ENCODE results near the gene MOXD1. TPM values are rescaled to one million over a fixed set of nuclear protein-coding genes. Genes with fewer than 3 reads are reported as not detected.

Gene MOXD1
- total RNA-seq, 1 donor from 2014 or later = 8.0 TPM

GRCh38 chr6:132334521-132334885 lies 66.8 kb downstream of the MOXD1 start:
- DNase-seq (ENCODE audit: extremely low spot score, unreplicated experiment) = no peak
- H3K4me1 Mint-ChIP-seq (ENCODE audit: unreplicated experiment) = peaks cover 26% of the 10 kb centered on the region
- TF ChIP-seq CTCF (IDR thresholded peaks at IDR 0.05) = peak; percentile 6
- peaks cover 7% of the 10 kb centered on the region for H3K9me3 Mint-ChIP-seq (ENCODE audit: unreplicated experiment)
- H3K4me3 Mint-ChIP-seq (ENCODE audit: unreplicated experiment) = no peak overlapping the region
- H3K27me3 Mint-ChIP-seq (ENCODE audit: unreplicated experiment) = no peaks in the 10 kb centered on the region
- peaks cover 2% of the 10 kb centered on the region for H3K36me3 Mint-ChIP-seq (ENCODE audit: unreplicated experiment)
- peak overlapping the region; percentile 68 for H3K27ac Mint-ChIP-seq (ENCODE audit: unreplicated experiment)

DNA sequence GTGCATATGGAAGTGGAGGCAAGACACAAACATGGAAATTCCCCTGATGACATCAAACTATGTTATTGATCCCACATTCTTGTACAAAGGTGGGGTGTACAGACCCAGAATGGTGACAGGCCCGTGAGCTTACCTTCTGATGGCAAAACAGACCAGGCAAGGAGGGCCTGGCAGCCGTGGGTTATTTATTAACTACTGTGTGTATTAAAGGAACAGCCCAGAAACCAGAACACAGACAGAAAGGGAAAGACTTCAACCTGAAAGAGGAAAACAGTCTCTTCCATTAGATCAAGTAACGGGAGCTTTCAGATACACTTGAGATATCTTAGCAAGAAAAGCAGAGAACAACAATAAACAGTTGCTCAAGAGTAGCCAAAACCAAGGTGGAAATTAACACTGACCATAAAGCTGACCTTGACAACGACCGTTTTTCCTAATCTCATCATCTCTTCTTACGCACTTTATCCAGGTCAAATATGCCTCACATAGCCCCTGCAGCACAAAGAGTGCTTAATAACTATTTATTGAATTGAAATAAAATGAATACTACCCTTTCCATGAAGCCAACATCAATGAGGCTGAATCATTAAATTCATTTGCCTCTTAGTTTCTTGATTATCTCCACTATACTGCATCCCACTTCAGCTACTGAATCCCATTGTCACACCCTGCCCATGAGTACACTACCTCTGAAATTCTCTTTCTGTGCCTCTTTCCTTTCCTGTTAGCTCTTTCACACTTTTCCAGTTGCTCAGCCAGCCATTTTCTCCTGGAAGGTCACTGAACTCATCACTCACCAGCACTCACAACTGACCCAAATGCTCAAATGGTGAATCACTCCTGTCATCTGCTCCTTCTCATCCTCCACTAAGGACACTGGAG lies 67.4 kb downstream of the MOXD1 start:
- Mint-ChIP-seq H3K4me3 (ENCODE audit: unreplicated experiment) (no peak overlapping the region), H3K9me3 (ENCODE audit: unreplicated experiment) (peaks cover 7% of the 10 kb centered on the region), H3K27me3 (ENCODE audit: unreplicated experiment) (no peaks in the 10 kb centered on the region), H3K27ac (ENCODE audit: unreplicated experiment) (peak overlapping the region; percentile 75), H3K4me1 (ENCODE audit: unreplicated experiment) (peaks cover 26% of the 10 kb centered on the region), H3K36me3 (ENCODE audit: unreplicated experiment) (peaks cover 2% of the 10 kb centered on the region)
- no peak for DNase-seq (ENCODE audit: extremely low spot score, unreplicated experiment)
- no peak for TF ChIP-seq CTCF (IDR thresholded peaks at IDR 0.05)

DNA sequence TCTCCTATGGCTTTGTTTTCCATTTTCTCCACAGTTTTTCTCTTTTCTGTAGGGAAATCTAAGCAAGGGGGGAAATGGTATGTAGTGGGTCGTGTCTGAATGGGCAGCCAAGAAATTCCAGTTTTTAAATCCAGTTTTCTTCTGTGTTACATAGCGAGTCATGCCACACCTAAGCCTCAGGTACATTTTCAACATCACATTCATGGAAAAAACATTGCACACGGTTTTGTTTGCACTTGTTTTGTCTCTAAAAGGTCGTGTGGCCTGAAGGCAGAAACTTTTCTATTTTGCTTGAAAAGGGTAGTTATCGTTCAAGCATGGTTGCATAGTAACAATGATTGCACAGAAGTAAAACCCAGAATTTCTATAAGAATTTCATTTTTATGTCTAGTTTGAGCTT lies 70.5 kb downstream of the MOXD1 start:
- no peak for TF ChIP-seq CTCF (IDR thresholded peaks at IDR 0.05)
- Mint-ChIP-seq H3K27me3 (ENCODE audit: unreplicated experiment) (no peaks in the 10 kb centered on the region), H3K4me3 (ENCODE audit: unreplicated experiment) (no peak overlapping the region), H3K27ac (ENCODE audit: unreplicated experiment) (no peak overlapping the region), H3K9me3 (ENCODE audit: unreplicated experiment) (peaks cover 7% of the 10 kb centered on the region), H3K36me3 (ENCODE audit: unreplicated experiment) (peaks cover 2% of the 10 kb centered on the region), H3K4me1 (ENCODE audit: unreplicated experiment) (peaks cover 26% of the 10 kb centered on the region)
- no peak for DNase-seq (ENCODE audit: extremely low spot score, unreplicated experiment)

GRCh38 chr6:132322398-132322797 lies 78.9 kb downstream of the MOXD1 start:
- Mint-ChIP-seq H3K4me1 (ENCODE audit: unreplicated experiment) (peaks cover 32% of the 10 kb centered on the region), H3K36me3 (ENCODE audit: unreplicated experiment) (no peaks in the 10 kb centered on the region), H3K27ac (ENCODE audit: unreplicated experiment) (peak overlapping the region; percentile 12), H3K4me3 (ENCODE audit: unreplicated experiment) (no peak overlapping the region), H3K27me3 (ENCODE audit: unreplicated experiment) (no peaks in the 10 kb centered on the region), H3K9me3 (ENCODE audit: unreplicated experiment) (no peaks in the 10 kb centered on the region)
- TF ChIP-seq CTCF (IDR thresholded peaks at IDR 0.05) = no peak
- no peak for DNase-seq (ENCODE audit: extremely low spot score, unreplicated experiment)

DNA sequence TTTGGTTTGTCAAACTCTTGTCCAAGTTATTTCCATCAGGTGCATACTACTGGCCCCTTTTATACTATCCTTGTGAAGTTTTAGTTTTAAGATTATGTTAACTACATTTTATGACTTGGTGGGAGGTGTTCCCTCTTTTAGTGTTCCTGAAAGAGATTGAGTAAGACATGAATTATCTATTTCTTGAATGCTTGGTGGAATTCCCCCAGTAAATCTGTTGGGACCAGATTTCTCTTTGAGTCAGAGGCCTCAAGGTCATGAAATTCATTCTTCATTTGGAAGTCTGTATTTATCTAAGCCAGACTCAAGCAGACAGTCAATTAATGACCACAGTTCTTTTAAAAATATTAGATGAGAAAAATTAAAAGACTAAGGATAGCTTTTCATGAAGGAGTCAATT lies 81.3 kb downstream of the MOXD1 start:
- Mint-ChIP-seq H3K9me3 (ENCODE audit: unreplicated experiment) (peaks cover 20% of the 10 kb centered on the region), H3K4me3 (ENCODE audit: unreplicated experiment) (no peak overlapping the region), H3K36me3 (ENCODE audit: unreplicated experiment) (peaks cover 10% of the 10 kb centered on the region), H3K27ac (ENCODE audit: unreplicated experiment) (peak overlapping the region; percentile 31), H3K27me3 (ENCODE audit: unreplicated experiment) (no peaks in the 10 kb centered on the region), H3K4me1 (ENCODE audit: unreplicated experiment) (peaks cover 32% of the 10 kb centered on the region)
- no peak for DNase-seq (ENCODE audit: extremely low spot score, unreplicated experiment)
- no peak for TF ChIP-seq CTCF (IDR thresholded peaks at IDR 0.05)
